ENCODE results near the gene NRXN3.

NRXN3 gene

GRCh38 chr14:78319406-78319805 is 149.2 kb downstream of the NRXN3 start:
- DNase-seq (ENCODE audit: extremely low read depth, low read depth), result no peak
- TF ChIP-seq CTCF (IDR thresholded peaks at IDR 0.05; ENCODE audit: low read depth, low read length, missing control alignments), result no peak
- H3K4me3 ChIP-seq (replicated peaks; ENCODE audit: low read depth, low read length), result no peak overlapping the region

- no peak overlapping the region for H3K4me3 ChIP-seq (replicated peaks; ENCODE audit: low read depth, low read length)
- no peak for TF ChIP-seq CTCF (IDR thresholded peaks at IDR 0.05; ENCODE audit: low read depth, low read length, missing control alignments)
- no peak for DNase-seq (ENCODE audit: extremely low read depth, low read depth)
Observed at GRCh38 chr14:78319887-78320635, 149.9 kb downstream of the NRXN3 start.

GRCh38 chr14:78324353-78324752 is 154.2 kb downstream of the NRXN3 start:
- no peak for DNase-seq (ENCODE audit: extremely low read depth, low read depth)
- TF ChIP-seq CTCF (IDR thresholded peaks at IDR 0.05; ENCODE audit: low read depth, low read length, missing control alignments), result no peak
- no peak overlapping the region for H3K4me3 ChIP-seq (replicated peaks; ENCODE audit: low read depth, low read length)

GRCh38 chr14:78325911-78326310 is 155.7 kb downstream of the NRXN3 start:
- H3K4me3 ChIP-seq (replicated peaks; ENCODE audit: low read depth, low read length), result no peak overlapping the region
- no peak for DNase-seq (ENCODE audit: extremely low read depth, low read depth)
- TF ChIP-seq CTCF (IDR thresholded peaks at IDR 0.05; ENCODE audit: low read depth, low read length, missing control alignments), result no peak

- H3K4me3 ChIP-seq (replicated peaks; ENCODE audit: low read depth, low read length), result no peak overlapping the region
- TF ChIP-seq CTCF (IDR thresholded peaks at IDR 0.05; ENCODE audit: low read depth, low read length, missing control alignments), result no peak
- no peak for DNase-seq (ENCODE audit: extremely low read depth, low read depth)
Observed at GRCh38 chr14:78327426-78328221, 157.5 kb downstream of the NRXN3 start.

GRCh38 chr14:78329371-78329770 is 159.2 kb downstream of the NRXN3 start:
- H3K4me3 ChIP-seq (replicated peaks; ENCODE audit: low read depth, low read length), result no peak overlapping the region
- no peak for TF ChIP-seq CTCF (IDR thresholded peaks at IDR 0.05; ENCODE audit: low read depth, low read length, missing control alignments)
- no peak for DNase-seq (ENCODE audit: extremely low read depth, low read depth)

Measured in HFF-Myc (cell line).